ENCODE measurements around the gene ROPN1. TPM values are rescaled to one million over a fixed set of nuclear protein-coding genes. Genes with fewer than 3 reads are reported as not detected.
"Not testable (repeated sequence)": the region's sequence is repeated elsewhere in the genome, so short reads cannot be mapped to it uniquely, and the experiment has no call there.

ROPN1 gene
- total RNA-seq, 1 donor from 2014 or later = not detected

- peak; percentile 5 for TF ChIP-seq CTCF (conservative IDR thresholded peaks at IDR 0.05; ENCODE audit: low read depth, low read length)
- H3K4me3 ChIP-seq (ENCODE audit: low read depth, low read length) = peak within 1 kb of the TSS; percentile 74
- no peak for DNase-seq (ENCODE audit: low read depth)
Observed at GRCh38 chr3:124033360-124034015, 41.6 kb upstream of the ROPN1 start, which contains the start of gene KALRN. KALRN (plus strand) TSS chr3:124033369.

GRCh38 chr3:124032881-124033359 is 41.0 kb upstream of the ROPN1 start:
- TF ChIP-seq CTCF (conservative IDR thresholded peaks at IDR 0.05; ENCODE audit: low read depth, low read length) = peak; percentile 50
- no peak for DNase-seq (ENCODE audit: low read depth)
- H3K4me3 ChIP-seq (ENCODE audit: low read depth, low read length) = peak overlapping the region; percentile 74

- no peak for TF ChIP-seq CTCF (conservative IDR thresholded peaks at IDR 0.05; ENCODE audit: low read depth, low read length)
- peak overlapping the region; percentile 74 for H3K4me3 ChIP-seq (ENCODE audit: low read depth, low read length)
- DNase-seq (ENCODE audit: low read depth) = no peak
Observed at GRCh38 chr3:124032311-124032880, 40.5 kb upstream of the ROPN1 start.

- H3K4me3 ChIP-seq (ENCODE audit: low read depth, low read length) = no peak overlapping the region
- TF ChIP-seq CTCF (conservative IDR thresholded peaks at IDR 0.05; ENCODE audit: low read depth, low read length) = no peak
- no peak for DNase-seq (ENCODE audit: low read depth)
Observed at GRCh38 chr3:124026516-124026915, 34.6 kb upstream of the ROPN1 start.

- not testable (repeated sequence) for H3K4me3 ChIP-seq (ENCODE audit: low read depth, low read length); DNase-seq (ENCODE audit: low read depth)
Observed at GRCh38 chr3:124023531-124023930, 31.6 kb upstream of the ROPN1 start.

GRCh38 chr3:124019291-124019690 is 27.4 kb upstream of the ROPN1 start:
- DNase-seq (ENCODE audit: low read depth) = no peak
- no peak overlapping the region for H3K4me3 ChIP-seq (ENCODE audit: low read depth, low read length)
- no peak for TF ChIP-seq CTCF (conservative IDR thresholded peaks at IDR 0.05; ENCODE audit: low read depth, low read length)

GRCh38 chr3:124017502-124017901 is 25.6 kb upstream of the ROPN1 start:
- not testable (repeated sequence) for DNase-seq (ENCODE audit: low read depth); H3K4me3 ChIP-seq (ENCODE audit: low read depth, low read length)

GRCh38 chr3:124016483-124016882 is 24.6 kb upstream of the ROPN1 start:
- not testable (repeated sequence) for DNase-seq (ENCODE audit: low read depth)
- TF ChIP-seq CTCF (conservative IDR thresholded peaks at IDR 0.05; ENCODE audit: low read depth, low read length) = peak; percentile 54

More at GRCh38 chr3:124016483-124016882, 24.6 kb upstream of the ROPN1 start:
- H3K4me3 ChIP-seq (ENCODE audit: low read depth, low read length) = not testable (repeated sequence)
